SK-N-SH (cell line): ENCODE data around the gene NAE1. TPM values are rescaled to one million over a fixed set of nuclear protein-coding genes. Genes with fewer than 3 reads are reported as not detected.
A peak's percentile ranks its signal among the peaks of the same experiment; 100 is the strongest.

Experiments
- CTCF ChIA-PET: fragments of 300-600, 350-600 bp; formaldehyde crosslinking; extraction: SDS; loops from one replicate; lab custom pipeline; 2021; lab: Yijun Ruan, JAX
- POLR2A ChIA-PET: fragments of 350-600 bp; sonication (Branson Sonifier 250); formaldehyde crosslinking; extraction: SDS; loops from one replicate; lab custom pipeline; 2020; ENCODE audit warnings: antibody characterized with exemption, inconsistent platforms; lab: Yijun Ruan, JAX
- DNase-seq: peaks from one replicate; pipeline ENCODE4 v3.0.0; 2012
- H2AFZ ChIP-seq: fragments of 200-600 bp; sonication (generic); 2 replicates; pipeline ENCODE4 v1.8.1; 2016; ENCODE audit warnings: antibody characterized with exemption, mild to moderate bottlenecking, low read depth
- H3F3A ChIP-seq: fragments of 200-600 bp; sonication (generic); replicated peaks from 2 replicates; pipeline ENCODE3; 2016; ENCODE audit warnings: antibody characterized with exemption, mild to moderate bottlenecking; ENCODE audit not compliant: insufficient read depth
- H3K27ac ChIP-seq, 2 experiments: fragments of 200-500 bp in 1 of 2; fragments of 200-600 bp in 1 of 2; sonication (Bioruptor generic) in 1 of 2; sonication (generic), shearing (Covaris generic) in 1 of 2; 2 replicates each; pipeline versions ENCODE4 v1.5.1 to v1.6.1; 2014 to 2016; ENCODE audit warnings: low read depth in 2 of 2, inconsistent platforms in 1 of 2, low read length in 1 of 2, mild to moderate bottlenecking in 1 of 2, mixed read lengths in 1 of 2
- H3K27me3 ChIP-seq: fragments of 200-600 bp; sonication (generic), shearing (Covaris generic); 2 replicates; pipeline ENCODE4 v1.6.1; 2016; ENCODE audit warnings: mixed run types; ENCODE audit not compliant: insufficient read depth
- H3K36me3 ChIP-seq, 2 experiments: fragments of 200-500 bp in 1 of 2; fragments of 200-600 bp in 1 of 2; sonication (Bioruptor generic) in 1 of 2; sonication (generic) in 1 of 2; replicated peaks in 1 of 2; 2 replicates each; pipeline versions ENCODE3 to v1.5.1; 2014 to 2016; ENCODE audit warnings: low read length in 1 of 2, mild to moderate bottlenecking in 1 of 2; ENCODE audit not compliant: insufficient read depth in 2 of 2, control insufficient read depth in 1 of 2
- H3K4me1 ChIP-seq, 2 experiments: fragments of 200-500 bp in 1 of 2; fragments of 200-600 bp in 1 of 2; sonication (Bioruptor generic) in 1 of 2; sonication (generic), shearing (Covaris generic) in 1 of 2; 2 replicates each; pipeline versions ENCODE4 v1.5.1 to v1.6.1; 2014 to 2016; ENCODE audit warnings: low read depth in 1 of 2, low read length in 1 of 2, mixed run types in 1 of 2; ENCODE audit not compliant: insufficient read depth in 2 of 2, control insufficient read depth in 1 of 2
- H3K4me2 ChIP-seq: fragments of 200-600 bp; sonication (generic), shearing (Covaris generic); 2 replicates; pipeline ENCODE4 v1.6.1; 2017; ENCODE audit warnings: mixed run types
- H3K4me3 ChIP-seq, 2 experiments: fragments of 200-500 bp in 1 of 2; fragments of 200-600 bp in 1 of 2; sonication (Bioruptor generic) in 1 of 2; sonication (generic), shearing (Covaris generic) in 1 of 2; 2 replicates each; pipeline versions ENCODE4 v1.5.1 to v1.8.1; 2014 to 2016; ENCODE audit warnings: low read depth in 2 of 2, inconsistent platforms in 1 of 2, low read length in 1 of 2, mild to moderate bottlenecking in 1 of 2, mixed read lengths in 1 of 2, moderate library complexity in 1 of 2
- H3K79me2 ChIP-seq: fragments of 200-600 bp; sonication (generic); 2 replicates; pipeline ENCODE4 v1.8.1; 2017; ENCODE audit warnings: mild to moderate bottlenecking; ENCODE audit not compliant: insufficient read depth
- H3K9ac ChIP-seq: fragments of 200-600 bp; sonication (generic); 2 replicates; pipeline ENCODE4 v1.6.1; 2017; ENCODE audit warnings: mixed run types
- H3K9me2 ChIP-seq: fragments of 200-600 bp; sonication (generic); 2 replicates; pipeline ENCODE4 v1.6.1; 2017; ENCODE audit warnings: mixed run types
- H3K9me3 ChIP-seq: fragments of 200-600 bp; sonication (generic); 2 replicates; pipeline ENCODE4 v1.6.1; 2017; ENCODE audit warnings: mixed run types, mild to moderate bottlenecking, moderate library complexity
- H4K20me1 ChIP-seq: fragments of 200-600 bp; sonication (generic); 2 replicates; pipeline ENCODE4 v1.6.1; 2017; ENCODE audit warnings: mild to moderate bottlenecking, mixed run types; ENCODE audit not compliant: insufficient read depth
- CHD2 ChIP-seq: fragments of 150-350 bp; IDR thresholded peaks from 2 replicates; pipeline ENCODE4 v1.6.1; 2018; ENCODE audit warnings: low read length; ENCODE audit not compliant: partially characterized antibody
- CTCF ChIP-seq: fragments of 200-600 bp; sonication (generic); IDR thresholded peaks from 2 replicates; pipeline ENCODE4 v1.6.1; 2017; ENCODE audit warnings: antibody characterized with exemption, mild to moderate bottlenecking, moderate library complexity
- ELF1 ChIP-seq: IDR thresholded peaks from 2 replicates; pipeline ENCODE4 v1.4.0; 2012
- EP300 ChIP-seq, 2 experiments: IDR thresholded peaks; 2 replicates each; pipeline versions ENCODE4 v1.4.0 to v1.6.1; 2012; ENCODE audit warnings: borderline replicate concordance in 1 of 2, low read depth in 1 of 2, low read length in 1 of 2
- FOXJ3 ChIP-seq: sonication (generic); formaldehyde crosslinking; IDR thresholded peaks from 2 replicates; pipeline ENCODE4 v1.5.1; 2020; ENCODE audit warnings: mild to moderate bottlenecking, missing genetic modification reagents
- GABPA ChIP-seq: IDR thresholded peaks from 2 replicates; pipeline ENCODE4 v1.4.0; 2012; ENCODE audit warnings: low read depth, mild to moderate bottlenecking
- IRF3 ChIP-seq: fragments of 150-350 bp; IDR thresholded peaks from 2 replicates; pipeline ENCODE4 v1.6.1; 2016; ENCODE audit warnings: mild to moderate bottlenecking, low read depth, low read length
- MAX ChIP-seq: IDR thresholded peaks from 2 replicates; pipeline ENCODE4 v1.4.0; 2012; ENCODE audit warnings: low read depth
- MXI1 ChIP-seq: IDR thresholded peaks from 2 replicates; pipeline ENCODE4 v1.6.1; 2012; ENCODE audit warnings: mild to moderate bottlenecking, low read depth, low read length, improper control_type of control experiment
- NFIC ChIP-seq: IDR thresholded peaks from 2 replicates; pipeline ENCODE4 v1.4.0; 2012; ENCODE audit warnings: borderline replicate concordance
- PBX3 ChIP-seq: IDR thresholded peaks from 2 replicates; pipeline ENCODE4; 2012
- RAD21 ChIP-seq: IDR thresholded peaks from 2 replicates; pipeline ENCODE4 v1.6.1; 2012; ENCODE audit warnings: mild to moderate bottlenecking, low read length
- RCOR1 ChIP-seq: fragments of 150-350 bp; IDR thresholded peaks from 2 replicates; pipeline ENCODE4 v1.6.1; 2017; ENCODE audit warnings: antibody characterized with exemption, low read length
- RFX5 ChIP-seq: IDR thresholded peaks from 2 replicates; pipeline ENCODE4 v1.6.1; 2012; ENCODE audit warnings: mild to moderate bottlenecking, improper control_type of control experiment, low read length
- RXRA ChIP-seq: IDR thresholded peaks from 2 replicates; pipeline ENCODE4 v1.4.0; 2012; ENCODE audit warnings: low read depth, mild to moderate bottlenecking, borderline replicate concordance
- SIN3A ChIP-seq: IDR thresholded peaks from 2 replicates; pipeline ENCODE4 v1.6.1; 2012; ENCODE audit warnings: low read depth, mild to moderate bottlenecking, low read length, moderate library complexity, borderline replicate concordance
- SMC3 ChIP-seq: IDR thresholded peaks from 2 replicates; pipeline ENCODE4 v1.6.1; 2012; ENCODE audit warnings: low read depth, low read length, improper control_type of control experiment
- TAF1 ChIP-seq: IDR thresholded peaks from 2 replicates; pipeline ENCODE4 v1.6.1; 2012; ENCODE audit warnings: low read depth, mild to moderate bottlenecking, low read length, moderate library complexity, borderline replicate concordance
- TCF12 ChIP-seq: IDR thresholded peaks from 2 replicates; pipeline ENCODE4 v1.4.0; 2012
- TEAD4 ChIP-seq: IDR thresholded peaks from 2 replicates; pipeline ENCODE4 v1.4.0; 2012; ENCODE audit warnings: mild to moderate bottlenecking, borderline replicate concordance; ENCODE audit not compliant: insufficient read depth
- ZBTB33 ChIP-seq: IDR thresholded peaks from 2 replicates; pipeline ENCODE4 v1.4.0; 2012; ENCODE audit warnings: low read depth, borderline replicate concordance
- WGBS: methylation state at CpG from one replicate; pipeline ENCODE4 v1.1.6; 2017; ENCODE audit warnings: low lambda C conversion rate; 5-methylcytosine and 5-hydroxymethylcytosine counted together
- polyA plus RNA-seq, 3 experiments: library from polyadenylated mRNA; depleted of rRNA; stranded (reverse); fragments of >200 nt; gene quantifications; 2 replicates each; pipeline ENCODE4 v1.2.3, GENCODE V29; 2012

Gene NAE1
- polyA plus RNA-seq, 1 of the 3 experiments (the other 2 are of a cell fraction), result 33.8 TPM

- no peak for TF ChIP-seq IRF3
- TF ChIP-seq GABPA, result no peak
- TF ChIP-seq FOXJ3, result peak; percentile 18; the same call in 1 of the 2 replicates
- TF ChIP-seq CTCF, result peak; percentile 86
- peak; percentile 36; the same call in 1 of the 2 replicates for TF ChIP-seq RAD21
- peak in 1 of 2 experiments; percentile 10; a peak in 1 of 4 replicates for TF ChIP-seq EP300 (IDR thresholded peaks at IDR 0.05; ENCODE audit: borderline replicate concordance in 1 of 2, low read depth in 1 of 2, low read length in 1 of 2)
- peak; percentile 49; the same call in 1 of the 2 replicates for TF ChIP-seq TAF1
- no peak for TF ChIP-seq RXRA
- TF ChIP-seq CHD2, result no peak
- TF ChIP-seq MAX, result peak; percentile 22; the same call in 1 of the 2 replicates
- no peak for TF ChIP-seq ELF1
Measured at GRCh38 chr16:66830422-66831404, at the start of gene NAE1 (continued).

GRCh38 chr16:66878067-66878466 lies 47.3 kb upstream of the NAE1 start:
- no peak for DNase-seq
- Histone ChIP-seq H3K4me1 (peaks cover 0 to 7% of the 10 kb centered on the region in 2 experiments; a peak in 2 of 4 replicates), H3K27ac (no peak overlapping the region), H3K27me3 (no peaks in the 10 kb centered on the region), H3K9me2 (no peaks in the 10 kb centered on the region), H3K4me3 (no peak overlapping the region), H3K9ac (no peak overlapping the region), H3K36me3 (no peaks in the 10 kb centered on the region), H3K4me2 (no peak overlapping the region), H3K9me3 (no peaks in the 10 kb centered on the region), H3K79me2 (peaks cover 15% of the 10 kb centered on the region), H3F3A (peaks cover 14% of the 10 kb centered on the region), H2AFZ (0 out of 2 replicates have a peak overlapping the region, but pooled peaks have one; percentile 10), H4K20me1 (no peaks in the 10 kb centered on the region)
- ChIA-PET CTCF (interaction anchor here (0.6 to 1.4 kb wide), 3 partner anchors 10 to 84 kb away, joined by 3 to 7 read pairs (median 3); no protein-coding TSS in a partner anchor), POLR2A (no interaction called here)
- 88% methylated on average over 5 of the region's 5 CpGs for WGBS
- TF ChIP-seq TAF1 (no peak), RCOR1 (no peak), SIN3A (no peak), ELF1 (no peak), EP300 (IDR thresholded peaks at IDR 0.05; ENCODE audit: borderline replicate concordance in 1 of 2, low read depth in 1 of 2, low read length in 1 of 2) (no peak), TCF12 (no peak), GABPA (no peak), TEAD4 (no peak), RAD21 (no peak), RFX5 (no peak), RXRA (no peak), IRF3 (no peak), FOXJ3 (no peak), PBX3 (no peak), MXI1 (no peak), SMC3 (no peak), NFIC (no peak), ZBTB33 (no peak)
